Colonic mucosa (tissue), 4 donors: Measurements from ENCODE around the gene DPP10. TPM values are rescaled to one million over a fixed set of nuclear protein-coding genes. Genes with fewer than 3 reads are reported as not detected.

Experiments used
- DNase-seq: peaks from one replicate; pipeline ENCODE4 v3.0.0-alpha.2; 2020
- H3K27ac ChIP-seq: fragments of 200-600 bp; one replicate; pipeline ENCODE4 v1.8.0; 2021
- H3K27me3 ChIP-seq: fragments of 200-600 bp; one replicate; pipeline ENCODE4 v1.8.0; 2021
- H3K36me3 ChIP-seq: fragments of 200-600 bp; one replicate; pipeline ENCODE4 v1.8.0; 2021
- H3K4me1 ChIP-seq: fragments of 200-600 bp; one replicate; pipeline ENCODE4 v1.8.0; 2021; ENCODE audit warnings: mild to moderate bottlenecking
- H3K4me3 ChIP-seq: fragments of 200-600 bp; one replicate; pipeline ENCODE4 v1.8.0; 2021
- H3K9ac ChIP-seq, 2 donors: one replicate each; pipeline ENCODE4 v1.7.0; 2013; ENCODE audit warnings: control low read depth in 2 of 2, low read depth in 2 of 2, low read length in 2 of 2
- H3K9me3 ChIP-seq: fragments of 200-600 bp; one replicate; pipeline ENCODE4 v1.8.0; 2021
- intact Hi-C: fragments of 100-400 bp; cut with DNase I; formaldehyde crosslinking; loops from one replicate; pipeline ENCODE4 v1.14.1; 2022
- total RNA-seq, 2 donors: library from RNA; stranded (reverse); fragmentation: NEBNext Ultra II Directional in 1 of 2; extraction: Animal tissue kit (Norgen Biotek cat#: 25700) in 1 of 2; gene quantifications; one replicate each; pipeline ENCODE4 v1.2.1, GENCODE V29; 2021
- TF ChIP-seq, protein P1 (sequence below): fragments of 200-600 bp; IDR thresholded peaks from one replicate; pipeline ENCODE4 v1.8.0; 2022; ENCODE audit warnings: antibody characterized with exemption, mild to moderate bottlenecking
- donor health status: healthy.
- donor health status: DM: no; HTN: no; CAD: no.
- donor health status: DM: no; HTN: no; CAD: no.

Gene DPP10
- total RNA-seq, 2 donors from 2014 or later: 6.0 to 8.1 TPM

GRCh38 chr2:114628481-114628880 lies 186.0 kb downstream of the DPP10 start:
- intact Hi-C loops: no loop called here
- no peaks in the 10 kb centered on the region for H3K27me3 ChIP-seq

GRCh38 chr2:114631146-114631545 lies 188.7 kb downstream of the DPP10 start:
- Histone ChIP-seq H3K27ac (no peak overlapping the region), H3K9ac (no peak overlapping the region), H3K9me3 (no peaks in the 10 kb centered on the region), H3K4me1 (no peaks in the 10 kb centered on the region), H3K36me3 (no peaks in the 10 kb centered on the region), H3K4me3 (no peak overlapping the region), H3K27me3 (no peaks in the 10 kb centered on the region)
- no peak for DNase-seq
- TF ChIP-seq, protein P1, sequence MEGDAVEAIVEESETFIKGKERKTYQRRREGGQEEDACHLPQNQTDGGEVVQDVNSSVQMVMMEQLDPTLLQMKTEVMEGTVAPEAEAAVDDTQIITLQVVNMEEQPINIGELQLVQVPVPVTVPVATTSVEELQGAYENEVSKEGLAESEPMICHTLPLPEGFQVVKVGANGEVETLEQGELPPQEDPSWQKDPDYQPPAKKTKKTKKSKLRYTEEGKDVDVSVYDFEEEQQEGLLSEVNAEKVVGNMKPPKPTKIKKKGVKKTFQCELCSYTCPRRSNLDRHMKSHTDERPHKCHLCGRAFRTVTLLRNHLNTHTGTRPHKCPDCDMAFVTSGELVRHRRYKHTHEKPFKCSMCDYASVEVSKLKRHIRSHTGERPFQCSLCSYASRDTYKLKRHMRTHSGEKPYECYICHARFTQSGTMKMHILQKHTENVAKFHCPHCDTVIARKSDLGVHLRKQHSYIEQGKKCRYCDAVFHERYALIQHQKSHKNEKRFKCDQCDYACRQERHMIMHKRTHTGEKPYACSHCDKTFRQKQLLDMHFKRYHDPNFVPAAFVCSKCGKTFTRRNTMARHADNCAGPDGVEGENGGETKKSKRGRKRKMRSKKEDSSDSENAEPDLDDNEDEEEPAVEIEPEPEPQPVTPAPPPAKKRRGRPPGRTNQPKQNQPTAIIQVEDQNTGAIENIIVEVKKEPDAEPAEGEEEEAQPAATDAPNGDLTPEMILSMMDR: no peak
- intact Hi-C loops: no loop called here

More at GRCh38 chr2:114628481-114628880, 186.0 kb downstream of the DPP10 start:
- H3K36me3 ChIP-seq: no peaks in the 10 kb centered on the region
- H3K27ac ChIP-seq: no peak overlapping the region
- TF ChIP-seq, protein P1: no peak
- H3K4me1 ChIP-seq: no peaks in the 10 kb centered on the region
- H3K4me3 ChIP-seq: no peak overlapping the region
- no peak overlapping the region for H3K9ac ChIP-seq
- H3K9me3 ChIP-seq: no peaks in the 10 kb centered on the region
- no peak for DNase-seq

DNA sequence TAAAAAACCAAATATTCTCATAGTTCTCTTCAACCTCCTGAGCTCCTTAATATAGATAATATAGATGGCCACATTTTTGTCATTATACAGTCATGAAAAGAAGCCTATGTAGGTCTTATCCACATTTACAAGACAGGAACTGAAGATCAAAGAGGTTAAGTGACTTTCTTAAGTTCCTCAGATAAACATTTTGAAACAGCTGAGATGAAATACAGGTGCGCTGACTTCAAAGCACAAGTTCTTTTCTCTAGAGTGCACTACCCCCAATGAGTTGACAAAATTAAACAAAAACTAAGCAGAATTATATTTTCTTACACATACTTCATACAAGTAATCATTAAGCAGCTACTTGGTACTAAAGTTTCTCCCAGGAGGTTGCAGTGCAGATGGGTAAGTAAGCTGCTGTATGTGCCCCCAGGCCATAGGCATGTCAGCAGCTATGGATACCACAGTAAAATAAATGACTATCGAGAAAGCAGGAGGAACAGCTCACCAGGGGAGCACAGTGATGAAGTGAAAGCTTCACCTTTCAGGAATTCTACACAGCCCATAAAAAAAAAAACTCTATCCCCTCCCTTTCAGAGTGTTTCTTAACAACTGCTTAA lies 199.8 kb downstream of the DPP10 start:
- H3K36me3 ChIP-seq: no peaks in the 10 kb centered on the region
- H3K4me3 ChIP-seq: no peak overlapping the region
- no peaks in the 10 kb centered on the region for H3K9me3 ChIP-seq
- H3K27ac ChIP-seq: no peak overlapping the region
- intact Hi-C loops: no loop called here
- no peak overlapping the region for H3K9ac ChIP-seq
- TF ChIP-seq, protein P1: no peak
- DNase-seq: no peak
- no peaks in the 10 kb centered on the region for H3K4me1 ChIP-seq
- H3K27me3 ChIP-seq: no peaks in the 10 kb centered on the region

- Histone ChIP-seq H3K9ac (no peak overlapping the region), H3K4me1 (no peaks in the 10 kb centered on the region), H3K4me3 (no peak overlapping the region), H3K9me3 (no peaks in the 10 kb centered on the region), H3K27ac (no peak overlapping the region), H3K36me3 (no peaks in the 10 kb centered on the region), H3K27me3 (no peaks in the 10 kb centered on the region)
- intact Hi-C loops: no loop called here
- DNase-seq: no peak
- TF ChIP-seq, protein P1: no peak
These were observed 200.6 kb downstream of the DPP10 start for GRCh38 chr2:114642988-114643553.

GRCh38 chr2:114651933-114652332 lies 209.5 kb downstream of the DPP10 start:
- Histone ChIP-seq H3K36me3 (no peaks in the 10 kb centered on the region), H3K4me3 (no peak overlapping the region), H3K27me3 (no peaks in the 10 kb centered on the region), H3K9ac (no peak overlapping the region), H3K4me1 (no peaks in the 10 kb centered on the region), H3K9me3 (no peaks in the 10 kb centered on the region), H3K27ac (no peak overlapping the region)
- TF ChIP-seq, protein P1: no peak
- DNase-seq: no peak
- intact Hi-C loops: no loop called here
